Thyroid gland (tissue), 4 donors: Measurements from ENCODE around the gene CYP2F1.

Experiments used
- CTCF ChIP-seq, 6 experiments: fragments of 200-600 bp in 3 of 6; fragments of 450-650 bp in 3 of 6; sonication (generic) in 3 of 6; IDR thresholded peaks; one replicate each; pipeline ENCODE4 v1.5.1; 2016 to 2019; ENCODE audit warnings: antibody characterized with exemption in 6 of 6, mild to moderate bottlenecking in 2 of 6, inconsistent platforms in 1 of 6, moderate library complexity in 1 of 6
- POLR2A ChIP-seq, 2 donors: fragments of 450-650 bp; IDR thresholded peaks; one replicate each; pipeline ENCODE4 v1.6.1; 2017; ENCODE audit warnings: antibody characterized with exemption in 2 of 2, mild to moderate bottlenecking in 2 of 2, moderate library complexity in 1 of 2

GRCh38 chr19:41144403-41144802 lies 30.2 kb downstream of the CYP2F1 start:
- TF ChIP-seq CTCF (IDR thresholded peaks at IDR 0.05) = peak; percentile 42 to 82 (median 56)
- no peak for TF ChIP-seq POLR2A (IDR thresholded peaks at IDR 0.05)
